K562 (cell line): ENCODE results near the gene CLCN6. TPM values are rescaled to one million over a fixed set of nuclear protein-coding genes. Genes with fewer than 3 reads are reported as not detected.
A peak's percentile ranks its signal among the peaks of the same experiment; 100 is the strongest.

ENCODE experiments used
- ATAC-seq: fragments of 200-7000 bp; cut with Tn5 transposase; 3 replicates; pipeline ENCODE4 v1.9.1; 2020; ENCODE audit warnings: moderate library complexity
- BruUV-seq: library from RNA; stranded (reverse); fragments of 400-500 nt; replicated peaks from 2 replicates; lab custom pipeline; 2021; lab: Mats Ljungman, UMichigan
- CTCF ChIA-PET: fragments of 300-600 bp; formaldehyde crosslinking; extraction: SDS; loops from one replicate; lab custom pipeline; 2021; ENCODE audit warnings: low intra/inter-chr PET ratio; lab: Yijun Ruan, JAX
- POLR2A ChIA-PET: fragments of 300-600, 350-650 bp; sonication (Branson Sonifier 250); formaldehyde crosslinking; extraction: SDS; loops from one replicate; lab custom pipeline; 2021; ENCODE audit warnings: antibody characterized with exemption, inconsistent platforms; lab: Yijun Ruan, JAX
- DNase-seq, 4 experiments: peaks; one replicate each; pipeline versions ENCODE4 v3.0.0 to v3.0.0-alpha.2; 2011 to 2018; ENCODE audit warnings: low spot score in 3 of 4, mixed read lengths in 3 of 4; ENCODE audit errors: extremely low read depth in 1 of 4
- FAIRE-seq: peaks from 2 replicates; lab custom pipeline; 2011; peaks lifted over from hg19 to GRCh38; lab: Jason Lieb, UNC
- H2AFZ ChIP-seq: 2 replicates; pipeline ENCODE4 v1.6.0; 2011; ENCODE audit warnings: low read depth, low read length, control low read depth, inconsistent platforms
- H3K27ac ChIP-seq: fragments of 200-600 bp; 3 replicates; pipeline ENCODE4 v1.8.0; 2011; ENCODE audit warnings: low read depth, mild to moderate bottlenecking, control low read depth, inconsistent platforms, low read length, moderate library complexity, mixed read lengths; ENCODE audit errors: extremely low read depth
- H3K27me3 ChIP-seq, 2 experiments: fragments of 300-600 bp in 1 of 2; 2 replicates in 1 of 2; 3 replicates in 1 of 2; pipeline versions ENCODE4 v1.6.0 to v1.8.0; 2011; ENCODE audit warnings: inconsistent platforms in 2 of 2, low read length in 2 of 2, mild to moderate bottlenecking in 1 of 2, mixed read lengths in 1 of 2, moderate library complexity in 1 of 2; ENCODE audit not compliant: control insufficient read depth in 2 of 2, insufficient read depth in 2 of 2
- H3K36me3 ChIP-seq: fragments of 300-600 bp; 3 replicates; pipeline ENCODE4 v1.8.0; 2011; ENCODE audit warnings: mild to moderate bottlenecking, low read length, inconsistent platforms; ENCODE audit not compliant: control insufficient read depth, insufficient read depth
- H3K4me1 ChIP-seq, 2 experiments: fragments of 200-600 bp in 1 of 2; replicated peaks in 1 of 2; 2 replicates in 1 of 2; 3 replicates in 1 of 2; pipeline versions ENCODE4 v1.5.1 to v1.8.0; 2011; ENCODE audit warnings: inconsistent platforms in 2 of 2, low read length in 2 of 2, mild to moderate bottlenecking in 1 of 2, mixed read lengths in 1 of 2, moderate library complexity in 1 of 2; ENCODE audit not compliant: control insufficient read depth in 2 of 2, insufficient read depth in 2 of 2
- H3K4me2 ChIP-seq: 2 replicates; pipeline ENCODE4 v1.6.1; 2011; ENCODE audit warnings: low read length, control low read depth, inconsistent platforms, mixed read lengths; ENCODE audit not compliant: insufficient read depth
- H3K4me3 ChIP-seq: fragments of 200-600 bp; sonication (generic), shearing (Covaris generic); 2 replicates; pipeline ENCODE4 v1.5.1; 2016; ENCODE audit warnings: control low read depth, inconsistent platforms
- H3K79me2 ChIP-seq: fragments of 200-600 bp; 3 replicates; pipeline ENCODE4 v1.8.0; 2011; ENCODE audit warnings: low read length, inconsistent platforms; ENCODE audit not compliant: control insufficient read depth, insufficient read depth
- H3K9ac ChIP-seq, 2 experiments: 2 replicates each; pipeline versions ENCODE4 v1.6.0 to v1.6.1; 2011; ENCODE audit warnings: low read depth in 2 of 2, low read length in 2 of 2, control low read depth in 1 of 2, inconsistent platforms in 1 of 2, mild to moderate bottlenecking in 1 of 2, mixed read lengths in 1 of 2; ENCODE audit not compliant: insufficient read depth in 1 of 2
- H3K9me1 ChIP-seq: one replicate; pipeline ENCODE4 v1.6.0; 2011; ENCODE audit warnings: inconsistent platforms, mild to moderate bottlenecking, low read length, moderate library complexity; ENCODE audit not compliant: control insufficient read depth, insufficient read depth
- H3K9me3 ChIP-seq: replicated peaks from 2 replicates; pipeline ENCODE4 v1.5.1; 2011; ENCODE audit warnings: low read depth, low read length, inconsistent platforms; ENCODE audit not compliant: control insufficient read depth, insufficient read depth
- H4K20me1 ChIP-seq: replicated peaks from 2 replicates; pipeline ENCODE4 v1.6.1; 2011; ENCODE audit warnings: low read length, inconsistent platforms, mixed read lengths; ENCODE audit not compliant: control insufficient read depth, insufficient read depth
- COPS2 ChIP-seq: fragments of 450-650 bp; conservative IDR thresholded peaks from 2 replicates; pipeline ENCODE4 v1.6.1; 2016; ENCODE audit warnings: mild to moderate bottlenecking, moderate library complexity
- ELK3 ChIP-seq: fragments of 450-650 bp; formaldehyde crosslinking; IDR thresholded peaks from 2 replicates; pipeline ENCODE4 v1.4.0; 2020; ENCODE audit warnings: mild to moderate bottlenecking
- HNRNPLL ChIP-seq: fragments of 200-400 bp; formaldehyde crosslinking; IDR thresholded peaks from 2 replicates; pipeline ENCODE4 v1.6.1; 2017; ENCODE audit warnings: low read length, low read depth, mild to moderate bottlenecking; ENCODE audit not compliant: poor library complexity, severe bottlenecking
- MEIS2 ChIP-seq: fragments of 450-650 bp; IDR thresholded peaks from 2 replicates; pipeline ENCODE4 v1.6.1; 2014; ENCODE audit warnings: mild to moderate bottlenecking; ENCODE audit not compliant: partially characterized antibody
- NR2C2 ChIP-seq, 2 experiments: fragments of 200-800 bp in 1 of 2; sonication (Bioruptor generic) in 1 of 2; sonication (generic) in 1 of 2; formaldehyde crosslinking in 1 of 2; IDR thresholded peaks; 2 replicates each; pipeline versions ENCODE4 v1.6.1 to v1.8.0; 2016 to 2022; ENCODE audit warnings: mild to moderate bottlenecking in 1 of 2, missing compliant biosample characterization in 1 of 2, missing genetic modification characterization in 1 of 2, missing genetic modification reagents in 1 of 2
- SIRT6 ChIP-seq: IDR thresholded peaks from one replicate; pipeline ENCODE4 v1.6.1; 2012; ENCODE audit warnings: low read depth, mild to moderate bottlenecking, control low read depth, inconsistent platforms, low read length, moderate library complexity
- TARDBP ChIP-seq: fragments of 450-650 bp; IDR thresholded peaks from 2 replicates; pipeline ENCODE4 v1.6.1; 2016
- TSC22D4 ChIP-seq: fragments of 450-650 bp; IDR thresholded peaks from 2 replicates; pipeline ENCODE4 v1.6.1; 2016; ENCODE audit warnings: missing genetic modification characterization, missing biosample characterization, control low read depth
- ZBTB12 ChIP-seq: fragments of 250-450 bp; sonication (Bioruptor Pico); IDR thresholded peaks from 2 replicates; pipeline ENCODE4 v1.4.0; 2020
- ZC3H8 ChIP-seq: fragments of 450-650 bp; IDR thresholded peaks from 2 replicates; pipeline ENCODE4 v1.6.1; 2017
- WGBS: fragments of 100-300 bp; shearing (Covaris generic); methylation state at CpG from one replicate; pipeline ENCODE4 v1.1.6; 2016; ENCODE audit warnings: low coverage, mixed read lengths; ENCODE audit not compliant: insufficient coverage; ENCODE audit errors: missing lambda C conversion rate; 5-methylcytosine and 5-hydroxymethylcytosine counted together
- in situ Hi-C: fragments of 300-500 bp; cut with MboI; formaldehyde crosslinking; loops from 4 replicates; pipeline ENCODE4 v1.15.0; 2018; ENCODE audit warnings: inconsistent platforms, mixed read lengths
- intact Hi-C: fragments of 100-400 bp; cut with micrococcal nuclease; formaldehyde crosslinking; loops from 2 replicates; pipeline ENCODE4 v1.14.2; 2022
- polyA plus RNA-seq, 8 experiments: library from polyadenylated mRNA; depleted of rRNA in 4 of 8; stranded (reverse) in 5 of 8; unstranded in 3 of 8; fragments of >200 nt; fragmentation: Nextera tagmentation in 2 of 8; fragmentation: Illumina TruSeq in 1 of 8; extraction: Ambion mirVana in 2 of 8; extraction: Trizol in 1 of 8; gene quantifications; 2 replicates each; pipeline versions ENCODE4 v1.2.1 to v1.2.3, GENCODE V29; 2011 to 2014; ENCODE audit warnings: inconsistent platforms in 1 of 8, missing spikeins in 1 of 8
- total RNA-seq, 7 experiments: library from RNA; depleted of rRNA in 6 of 7; stranded (reverse); fragments of >200 nt in 6 of 7; fragmentation: Illumina TruSeq in 2 of 7; extraction: Trizol in 2 of 7; gene quantifications; 2 replicates each; pipeline versions ENCODE4 v1.2.1 to v1.2.3, GENCODE V29; 2011 to 2021; ENCODE audit warnings: low replicate concordance in 1 of 7
- TF ChIP-seq, protein P1 (sequence below), 3 experiments: fragments of 200-800 bp in 1 of 3; fragments of 250-450 bp in 1 of 3; fragments of 450-650 bp in 1 of 3; sonication (Bioruptor Pico) in 1 of 3; sonication (Bioruptor generic) in 1 of 3; formaldehyde crosslinking in 1 of 3; IDR thresholded peaks; 2 replicates each; pipeline versions ENCODE4 v1.6.1 to v1.8.0; 2016 to 2022; ENCODE audit warnings: mild to moderate bottlenecking in 2 of 3, missing genetic modification characterization in 2 of 3, missing compliant biosample characterization in 1 of 3, moderate library complexity in 1 of 3

Gene CLCN6
- total and polyA plus RNA-seq, 9 of the 15 experiments (the other 6 are each of a cell fraction or from before 2014, with no cell fraction given), result 2.0 to 21.8 (median 13.6) TPM

DNA sequence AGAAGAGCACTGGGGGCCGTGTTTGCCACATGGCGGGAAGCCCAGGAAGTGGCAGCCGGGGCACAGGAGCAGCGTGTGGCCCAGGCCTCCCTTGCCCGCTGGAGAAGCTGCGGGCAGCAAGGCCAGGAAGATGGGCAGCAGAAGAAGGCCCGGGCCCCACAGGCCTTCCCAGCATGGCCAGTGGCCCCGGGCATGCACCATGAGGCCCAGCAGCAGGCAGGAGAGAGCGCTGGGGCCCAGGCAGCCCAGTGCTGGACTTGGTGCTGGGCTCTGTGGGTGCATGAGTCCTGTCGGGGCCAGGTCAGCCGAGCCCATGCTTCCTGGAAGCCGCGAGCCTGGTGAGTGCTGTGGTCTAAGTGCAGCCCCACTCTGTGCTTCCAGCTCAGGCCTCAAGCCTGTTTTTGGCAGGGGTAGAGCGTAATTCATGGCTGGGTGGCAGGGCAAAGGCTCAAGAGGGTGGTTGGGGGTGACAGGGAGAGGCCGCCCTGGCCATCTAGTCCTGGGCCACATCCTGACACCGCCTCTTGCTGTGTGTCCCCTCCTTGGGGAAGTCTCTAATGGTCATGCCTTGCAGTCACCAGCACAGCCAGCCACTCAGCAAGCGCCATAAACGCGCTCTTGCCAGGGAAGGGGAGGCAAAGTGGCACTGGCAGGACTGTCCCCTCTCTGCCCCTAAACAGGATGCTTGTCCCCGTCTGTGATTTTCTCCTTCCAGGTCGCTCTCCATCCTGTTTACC lies 21.6 kb upstream of the CLCN6 start (continued):
- TF ChIP-seq NR2C2 (CRISPR knock-in tag; IDR thresholded peaks at IDR 0.05) (no peak), NR2C2 (tag; IDR thresholded peaks at IDR 0.05) (no peak)

DNA sequence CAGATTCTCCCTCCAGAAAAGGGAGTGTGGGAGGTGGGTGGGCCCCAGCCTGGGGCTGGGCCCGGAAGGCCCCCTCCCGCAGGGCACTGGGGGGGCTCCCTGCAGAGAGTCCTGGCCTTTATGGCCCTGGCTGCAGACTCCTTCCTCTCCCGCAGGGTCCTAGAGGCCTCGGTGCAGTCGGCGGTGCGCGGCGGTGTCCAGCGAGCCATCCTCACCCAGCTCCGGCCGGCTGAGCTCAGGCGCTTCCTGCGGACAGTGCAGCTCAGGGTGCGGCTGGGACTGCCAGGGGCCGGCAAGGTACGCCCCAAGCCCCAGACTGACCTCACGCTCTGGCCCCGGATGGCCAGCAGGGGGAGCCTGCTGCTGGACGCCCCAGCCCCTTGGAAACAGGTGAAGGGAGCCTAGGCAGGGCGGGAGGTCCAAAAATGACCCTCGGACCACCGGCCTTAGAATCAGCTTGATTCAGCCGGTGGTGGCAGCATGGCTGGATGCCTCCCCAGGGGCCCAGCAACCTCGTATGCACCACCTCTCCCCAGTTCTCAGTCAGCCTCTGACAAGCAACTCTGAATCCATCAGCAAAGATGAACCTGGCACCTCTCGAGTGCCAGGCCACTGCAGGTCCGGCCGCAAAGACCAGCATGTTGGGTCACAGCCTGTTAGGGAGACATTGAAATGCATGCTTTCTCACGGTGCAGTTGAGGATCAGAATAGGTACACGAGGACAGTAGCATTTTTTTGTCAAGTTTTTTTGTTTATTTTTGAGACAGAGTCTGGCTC lies 20.8 kb upstream of the CLCN6 start:
- Histone ChIP-seq H2AFZ (0 out of 2 replicates have a peak overlapping the region, but pooled peaks have one; percentile 21), H3K4me1 (peaks cover 45 to 66% of the 10 kb centered on the region in 2 experiments), H3K9ac (peak overlapping the region; percentile 10 to 85; a peak in 3 of 4 replicates), H3K27me3 (no peaks in the 10 kb centered on the region), H3K36me3 (peaks cover 27% of the 10 kb centered on the region; the same call in 2 of the 3 replicates), H3K4me2 (peak overlapping the region; percentile 35), H3K9me3 (no peaks in the 10 kb centered on the region), H4K20me1 (no peaks in the 10 kb centered on the region), H3K27ac (peak overlapping the region; percentile 80; the same call in 2 of the 3 replicates), H3K4me3 (no peak overlapping the region), H3K79me2 (peaks cover 5% of the 10 kb centered on the region; the same call in 2 of the 3 replicates), H3K9me1 (no peaks in the 10 kb centered on the region)
- POLR2A ChIA-PET, result interaction anchor here (0.8 to 5.4 kb wide), 8 partner anchors 9 to 127 kb away, joined by 3 to 115 read pairs (median 10); partner anchors contain the start of gene AGTRAP
- ATAC-seq, result peak; percentile 78
- DNase-seq, result peak; percentile 89 to 94 (median 92)
- no TSS peak for BruUV-seq
- intact Hi-C loops, result loop anchor here (1.0 kb wide), 1 partner anchor 18 kb away; no protein-coding TSS in a partner anchor
- WGBS, result 12% methylated on average over 29 of the region's 30 CpGs
- FAIRE-seq, result peak; percentile 74
- in situ Hi-C loops, result no loop called here
- CTCF ChIA-PET, result interaction anchor here (0.6 to 1.1 kb wide), 4 partner anchors 53 to 236 kb away, joined by 3 to 4 read pairs (median 3); no protein-coding TSS in a partner anchor
- TF ChIP-seq SIRT6 (no peak), HNRNPLL (peak; percentile 28), ZC3H8 (no peak), ELK3 (CRISPR knock-in tag) (no peak), TARDBP (peak; percentile 77; the same call in 1 of the 2 replicates), COPS2 (no peak), TSC22D4 (tag) (no peak), MEIS2 (no peak), ZBTB12 (CRISPR knock-in tag) (0 out of 2 replicates have a peak, but pooled peaks have one; percentile 15)
- TF ChIP-seq, protein P1, sequence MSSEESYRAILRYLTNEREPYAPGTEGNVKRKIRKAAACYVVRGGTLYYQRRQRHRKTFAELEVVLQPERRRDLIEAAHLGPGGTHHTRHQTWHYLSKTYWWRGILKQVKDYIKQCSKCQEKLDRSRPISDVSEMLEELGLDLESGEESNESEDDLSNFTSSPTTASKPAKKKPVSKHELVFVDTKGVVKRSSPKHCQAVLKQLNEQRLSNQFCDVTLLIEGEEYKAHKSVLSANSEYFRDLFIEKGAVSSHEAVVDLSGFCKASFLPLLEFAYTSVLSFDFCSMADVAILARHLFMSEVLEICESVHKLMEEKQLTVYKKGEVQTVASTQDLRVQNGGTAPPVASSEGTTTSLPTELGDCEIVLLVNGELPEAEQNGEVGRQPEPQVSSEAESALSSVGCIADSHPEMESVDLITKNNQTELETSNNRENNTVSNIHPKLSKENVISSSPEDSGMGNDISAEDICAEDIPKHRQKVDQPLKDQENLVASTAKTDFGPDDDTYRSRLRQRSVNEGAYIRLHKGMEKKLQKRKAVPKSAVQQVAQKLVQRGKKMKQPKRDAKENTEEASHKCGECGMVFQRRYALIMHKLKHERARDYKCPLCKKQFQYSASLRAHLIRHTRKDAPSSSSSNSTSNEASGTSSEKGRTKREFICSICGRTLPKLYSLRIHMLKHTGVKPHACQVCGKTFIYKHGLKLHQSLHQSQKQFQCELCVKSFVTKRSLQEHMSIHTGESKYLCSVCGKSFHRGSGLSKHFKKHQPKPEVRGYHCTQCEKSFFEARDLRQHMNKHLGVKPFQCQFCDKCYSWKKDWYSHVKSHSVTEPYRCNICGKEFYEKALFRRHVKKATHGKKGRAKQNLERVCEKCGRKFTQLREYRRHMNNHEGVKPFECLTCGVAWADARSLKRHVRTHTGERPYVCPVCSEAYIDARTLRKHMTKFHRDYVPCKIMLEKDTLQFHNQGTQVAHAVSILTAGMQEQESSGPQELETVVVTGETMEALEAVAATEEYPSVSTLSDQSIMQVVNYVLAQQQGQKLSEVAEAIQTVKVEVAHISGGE (CRISPR knock-in tag; IDR thresholded peaks at IDR 0.05), result 0 out of 6 replicates have a peak, but pooled peaks of 1 of the 3 experiments have one; percentile 8
